Measurements from ENCODE around the gene SDHAF4. TPM values are rescaled to one million over a fixed set of nuclear protein-coding genes. Genes with fewer than 3 reads are reported as not detected.

SDHAF4 gene
- 10 to 100 TPM in 3 of 6 donors, 1 to 10 TPM in 3; 5.2 to 14.2 (median 8.8) TPM for total RNA-seq

DNA sequence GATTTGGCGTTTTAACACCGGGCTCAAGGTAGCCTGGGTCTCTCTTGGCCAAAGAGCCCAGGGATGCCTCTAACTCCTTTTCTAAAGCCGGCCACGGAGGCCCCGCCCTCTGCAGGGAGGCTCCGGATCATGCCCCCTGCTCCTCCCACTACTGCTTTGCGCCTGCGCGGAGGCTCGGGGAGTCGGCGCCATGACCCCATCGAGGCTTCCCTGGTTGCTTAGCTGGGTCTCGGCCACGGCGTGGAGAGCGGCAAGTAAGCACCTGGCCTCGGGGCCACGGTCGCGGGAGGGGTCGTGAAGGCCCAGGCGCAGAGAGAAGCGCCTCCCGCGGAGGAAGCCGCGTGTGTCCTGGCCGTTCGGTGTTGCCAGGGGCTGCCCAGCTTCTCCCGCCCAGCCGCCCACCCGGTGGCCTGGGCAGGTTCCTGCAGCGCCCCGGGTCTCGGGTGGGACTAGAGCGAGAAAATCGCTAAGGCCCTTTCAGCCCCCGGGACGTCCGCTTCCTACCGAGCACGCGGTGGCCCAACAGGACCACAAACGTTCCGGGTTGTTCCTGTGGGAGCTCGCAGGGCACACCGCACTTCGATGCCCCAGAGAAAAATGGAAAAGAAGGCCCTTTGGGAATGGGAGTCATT, at the start of gene SDHAF4:
Gene SDHAF4 (plus strand): TSS at position 180 of the 632 bp plus-strand sequence. CDS start 11 bp downstream, at position 191.
- Histone ChIP-seq H3K36me3 (no peaks in the 10 kb centered on the region), H3K4me1 (peaks cover 5 to 18% (median 9%) of the 10 kb centered on the region in 4 donors), H3K27me3 (no peaks in the 10 kb centered on the region), H3K9me3 (no peaks in the 10 kb centered on the region), H3K27ac (peak within 1 kb of the TSS; percentile 80 to 97 (median 90)), H3K4me3 (peak within 1 kb of the TSS; percentile 74 to 94 (median 84))
- DNase-seq (peak; percentile 94 to 97), ATAC-seq (ENCODE audit: low FRiP score in 2 of 2) (peak; percentile 98 to 100)
- 0 to 1% methylated on average over 13 to 45 of the region's 49 CpGs for WGBS, 2 donors
- TF ChIP-seq, protein P1, sequence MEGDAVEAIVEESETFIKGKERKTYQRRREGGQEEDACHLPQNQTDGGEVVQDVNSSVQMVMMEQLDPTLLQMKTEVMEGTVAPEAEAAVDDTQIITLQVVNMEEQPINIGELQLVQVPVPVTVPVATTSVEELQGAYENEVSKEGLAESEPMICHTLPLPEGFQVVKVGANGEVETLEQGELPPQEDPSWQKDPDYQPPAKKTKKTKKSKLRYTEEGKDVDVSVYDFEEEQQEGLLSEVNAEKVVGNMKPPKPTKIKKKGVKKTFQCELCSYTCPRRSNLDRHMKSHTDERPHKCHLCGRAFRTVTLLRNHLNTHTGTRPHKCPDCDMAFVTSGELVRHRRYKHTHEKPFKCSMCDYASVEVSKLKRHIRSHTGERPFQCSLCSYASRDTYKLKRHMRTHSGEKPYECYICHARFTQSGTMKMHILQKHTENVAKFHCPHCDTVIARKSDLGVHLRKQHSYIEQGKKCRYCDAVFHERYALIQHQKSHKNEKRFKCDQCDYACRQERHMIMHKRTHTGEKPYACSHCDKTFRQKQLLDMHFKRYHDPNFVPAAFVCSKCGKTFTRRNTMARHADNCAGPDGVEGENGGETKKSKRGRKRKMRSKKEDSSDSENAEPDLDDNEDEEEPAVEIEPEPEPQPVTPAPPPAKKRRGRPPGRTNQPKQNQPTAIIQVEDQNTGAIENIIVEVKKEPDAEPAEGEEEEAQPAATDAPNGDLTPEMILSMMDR (IDR thresholded peaks at IDR 0.05), result peak in 4 of 6 experiments; percentile 12 to 56 (median 35)
- peak in 1 of 4 donors; percentile 85 for TF ChIP-seq POLR2A (IDR thresholded peaks at IDR 0.05)
- peak; percentile 80 to 84 for TF ChIP-seq POLR2AphosphoS5 (IDR thresholded peaks at IDR 0.05)
- no peak for TF ChIP-seq EP300 (IDR thresholded peaks at IDR 0.05)

DNA sequence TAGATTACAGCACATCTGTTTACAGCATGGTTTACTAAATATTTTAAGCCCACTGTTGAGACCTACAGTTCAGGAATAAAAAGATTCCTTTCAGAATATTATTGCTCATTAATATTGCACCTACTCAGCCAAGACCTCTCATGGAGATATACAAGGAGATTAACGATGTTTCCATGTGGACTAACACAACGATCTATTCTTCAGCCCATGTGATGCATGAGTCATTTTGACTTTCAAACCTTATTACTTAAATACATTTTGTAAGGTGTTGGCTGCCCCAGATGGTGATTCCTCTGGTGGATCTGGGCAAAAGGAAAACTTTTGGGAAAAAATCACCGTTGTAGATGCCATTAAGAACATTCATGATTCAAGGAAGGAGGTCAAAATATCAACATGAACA, 48.0 kb upstream of the SDHAF4 start:
- Histone ChIP-seq H3K36me3 (peaks cover 0 to 4% (median 2%) of the 10 kb centered on the region in 4 donors), H3K27ac (no peak overlapping the region), H3K27me3 (no peaks in the 10 kb centered on the region), H3K9me3 (no peaks in the 10 kb centered on the region), H3K4me1 (no peaks in the 10 kb centered on the region), H3K4me3 (no peak overlapping the region)
- no peak for TF ChIP-seq EP300 (IDR thresholded peaks at IDR 0.05)
- no peak for TF ChIP-seq POLR2A (IDR thresholded peaks at IDR 0.05)
- TF ChIP-seq, protein P1 (IDR thresholded peaks at IDR 0.05), result no peak
- TF ChIP-seq POLR2AphosphoS5 (IDR thresholded peaks at IDR 0.05), result no peak
- no peak for ATAC-seq (ENCODE audit: low FRiP score in 2 of 2)
- 89 to 94% methylated on average over 3 of the region's 3 CpGs for WGBS, 2 donors
- DNase-seq, result no peak

DNA sequence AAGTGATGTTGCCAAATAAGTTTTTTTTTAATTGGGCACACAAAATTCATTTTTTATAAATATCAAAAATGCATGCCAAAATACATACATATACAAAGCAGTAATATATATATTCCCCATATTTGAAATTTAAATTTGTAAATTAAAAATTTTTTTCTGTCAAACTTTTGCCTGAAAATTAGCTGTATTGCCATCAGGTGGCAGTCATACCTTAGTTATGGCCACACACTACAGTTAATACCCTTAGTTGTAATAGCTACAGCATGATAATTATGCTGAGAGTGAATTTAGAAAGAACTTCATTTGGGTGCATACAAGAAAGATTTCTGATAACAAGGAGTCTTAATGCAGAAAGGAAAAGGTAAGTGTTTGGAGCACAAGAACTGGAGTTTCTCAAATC, 46.2 kb upstream of the SDHAF4 start:
- Histone ChIP-seq H3K4me3 (no peak overlapping the region), H3K36me3 (peaks cover 0 to 14% (median 0%) of the 10 kb centered on the region in 4 donors), H3K27ac (no peak overlapping the region), H3K4me1 (no peaks in the 10 kb centered on the region), H3K27me3 (no peaks in the 10 kb centered on the region), H3K9me3 (no peaks in the 10 kb centered on the region)
- no peak for ATAC-seq (ENCODE audit: low FRiP score in 2 of 2)
- TF ChIP-seq POLR2A (IDR thresholded peaks at IDR 0.05), result no peak
- TF ChIP-seq, protein P1 (IDR thresholded peaks at IDR 0.05), result peak in 3 of 6 experiments; percentile 9 to 39 (median 36)
- DNase-seq, result no peak

DNA sequence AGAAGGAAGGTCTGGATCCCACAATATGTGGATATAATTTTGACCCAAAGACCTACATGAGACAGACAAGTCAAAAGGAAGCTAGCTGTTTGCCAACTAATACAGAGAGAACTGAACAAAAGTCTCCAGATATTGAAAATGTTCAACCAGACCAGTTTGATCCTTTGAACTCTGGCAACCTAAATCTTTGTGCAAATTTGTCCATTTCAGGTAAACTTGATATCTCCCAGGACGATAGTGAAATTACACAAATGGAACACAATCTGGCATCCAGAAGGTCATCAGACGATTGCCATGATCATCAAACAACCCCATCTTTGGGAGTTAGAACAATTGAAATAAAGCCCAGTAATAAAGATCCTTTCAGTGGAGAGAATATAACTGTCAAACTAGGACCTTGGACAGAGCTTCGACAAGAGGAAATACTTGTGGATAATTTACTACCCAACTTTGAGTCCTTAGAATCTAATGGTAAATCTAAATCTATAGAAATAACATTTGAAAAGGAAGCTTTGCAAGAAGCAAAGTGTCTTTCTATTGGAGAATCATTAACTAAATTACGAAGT, 41.9 kb upstream of the SDHAF4 start:
- ATAC-seq (ENCODE audit: low FRiP score in 2 of 2) (no peak), DNase-seq (no peak)
- Histone ChIP-seq H3K4me1 (no peaks in the 10 kb centered on the region), H3K36me3 (peaks cover 0 to 35% (median 0%) of the 10 kb centered on the region in 4 donors), H3K4me3 (no peak overlapping the region), H3K27me3 (no peaks in the 10 kb centered on the region), H3K9me3 (no peaks in the 10 kb centered on the region), H3K27ac (no peak overlapping the region)
- no peak for TF ChIP-seq POLR2A (IDR thresholded peaks at IDR 0.05)
- no peak for TF ChIP-seq POLR2AphosphoS5 (IDR thresholded peaks at IDR 0.05)
- TF ChIP-seq, protein P1 (IDR thresholded peaks at IDR 0.05), result no peak
- TF ChIP-seq EP300 (IDR thresholded peaks at IDR 0.05), result no peak
- WGBS, 2 donors, result 93% methylated on average over 4 of the region's 4 CpGs
